Mononuclear cell (primary cell): ENCODE measurements around the gene GGT6. TPM values are rescaled to one million over a fixed set of nuclear protein-coding genes. Genes with fewer than 3 reads are reported as not detected.
"Not testable (repeated sequence)": the region's sequence is repeated elsewhere in the genome, so short reads cannot be mapped to it uniquely, and the experiment has no call there.

Experiments used
- H3K27me3 ChIP-seq: 2 replicates; pipeline ENCODE4 v1.6.0; 2011; ENCODE audit warnings: low read length, control low read depth; ENCODE audit not compliant: insufficient read depth
- H3K4me1 ChIP-seq: 2 replicates; pipeline ENCODE4 v1.5.1; 2011; ENCODE audit warnings: mild to moderate bottlenecking, low read length, control low read depth; ENCODE audit not compliant: insufficient read depth
- H3K4me3 ChIP-seq: 2 replicates; pipeline ENCODE4 v1.5.1; 2011; ENCODE audit warnings: mild to moderate bottlenecking, low read length, moderate library complexity
- H3K9me3 ChIP-seq: 2 replicates; pipeline ENCODE4 v1.5.1; 2011; ENCODE audit warnings: low read depth, mild to moderate bottlenecking, control low read depth, low read length
- total RNA-seq: library from RNA; depleted of rRNA; stranded (reverse); fragments of >200 nt; gene quantifications from one replicate; pipeline ENCODE4 v1.2.3, GENCODE V29; 2012

GGT6 gene
- total RNA-seq, 1 donor = not detected

- H3K4me3 ChIP-seq = no peak overlapping the region
- no peaks in the 10 kb centered on the region for H3K9me3 ChIP-seq
- peaks cover 5% of the 10 kb centered on the region for H3K4me1 ChIP-seq
- no peaks in the 10 kb centered on the region for H3K27me3 ChIP-seq
Measured at GRCh38 chr17:4596636-4597380, 36.4 kb upstream of the GGT6 start.

- not testable (repeated sequence) for H3K4me3 ChIP-seq
Measured at GRCh38 chr17:4595685-4596342, 35.4 kb upstream of the GGT6 start.

GRCh38 chr17:4594931-4595684, 34.7 kb upstream of the GGT6 start:
- no peaks in the 10 kb centered on the region for H3K27me3 ChIP-seq
- no peak overlapping the region for H3K4me3 ChIP-seq
- peaks cover 5% of the 10 kb centered on the region for H3K4me1 ChIP-seq
- no peaks in the 10 kb centered on the region for H3K9me3 ChIP-seq

More at GRCh38 chr17:4595685-4596342, 35.4 kb upstream of the GGT6 start:
- not testable (repeated sequence) for H3K4me1 ChIP-seq, H3K9me3 ChIP-seq, H3K27me3 ChIP-seq

GRCh38 chr17:4594406-4594805, 34.0 kb upstream of the GGT6 start:
- H3K27me3 ChIP-seq = no peaks in the 10 kb centered on the region
- peaks cover 5% of the 10 kb centered on the region for H3K4me1 ChIP-seq
- H3K9me3 ChIP-seq = no peaks in the 10 kb centered on the region
- no peak overlapping the region for H3K4me3 ChIP-seq

GRCh38 chr17:4593021-4593421, 32.6 kb upstream of the GGT6 start:
- H3K4me1 ChIP-seq = peaks cover 5% of the 10 kb centered on the region
- no peak overlapping the region for H3K4me3 ChIP-seq
- no peaks in the 10 kb centered on the region for H3K27me3 ChIP-seq
- no peaks in the 10 kb centered on the region for H3K9me3 ChIP-seq

GRCh38 chr17:4592240-4593005, 32.0 kb upstream of the GGT6 start:
- H3K4me1 ChIP-seq = peaks cover 5% of the 10 kb centered on the region
- no peaks in the 10 kb centered on the region for H3K27me3 ChIP-seq
- H3K4me3 ChIP-seq = no peak overlapping the region
- no peaks in the 10 kb centered on the region for H3K9me3 ChIP-seq

GRCh38 chr17:4591529-4591928, 31.2 kb upstream of the GGT6 start:
- no peaks in the 10 kb centered on the region for H3K27me3 ChIP-seq
- no peaks in the 10 kb centered on the region for H3K9me3 ChIP-seq
- H3K4me1 ChIP-seq = peaks cover 5% of the 10 kb centered on the region
- H3K4me3 ChIP-seq = no peak overlapping the region

GRCh38 chr17:4590981-4591453, 30.6 kb upstream of the GGT6 start:
- Histone ChIP-seq H3K4me1 (peaks cover 5% of the 10 kb centered on the region), H3K27me3 (peaks cover 4% of the 10 kb centered on the region), H3K4me3 (no peak overlapping the region), H3K9me3 (no peaks in the 10 kb centered on the region)

- H3K27me3 ChIP-seq = peaks cover 11% of the 10 kb centered on the region
- not testable (repeated sequence) for H3K4me3 ChIP-seq, H3K4me1 ChIP-seq, H3K9me3 ChIP-seq
Measured at GRCh38 chr17:4590042-4590441, 29.7 kb upstream of the GGT6 start.

- Histone ChIP-seq H3K4me3 (no peak overlapping the region), H3K4me1 (no peaks in the 10 kb centered on the region), H3K27me3 (peaks cover 13% of the 10 kb centered on the region), H3K9me3 (no peaks in the 10 kb centered on the region)
Measured at GRCh38 chr17:4588898-4589625, 28.7 kb upstream of the GGT6 start.

GRCh38 chr17:4588391-4588790, 28.0 kb upstream of the GGT6 start:
- Histone ChIP-seq H3K4me1 (no peaks in the 10 kb centered on the region), H3K9me3 (no peaks in the 10 kb centered on the region), H3K27me3 (peaks cover 20% of the 10 kb centered on the region), H3K4me3 (no peak overlapping the region)

GRCh38 chr17:4587803-4588202, 27.4 kb upstream of the GGT6 start:
- peaks cover 26% of the 10 kb centered on the region for H3K27me3 ChIP-seq
- no peaks in the 10 kb centered on the region for H3K9me3 ChIP-seq
- no peak overlapping the region for H3K4me3 ChIP-seq
- no peaks in the 10 kb centered on the region for H3K4me1 ChIP-seq

- no peaks in the 10 kb centered on the region for H3K4me1 ChIP-seq
- no peak overlapping the region for H3K4me3 ChIP-seq
- H3K27me3 ChIP-seq = peaks cover 26% of the 10 kb centered on the region
- H3K9me3 ChIP-seq = no peaks in the 10 kb centered on the region
Measured at GRCh38 chr17:4587195-4587594, 26.8 kb upstream of the GGT6 start.

- no peak overlapping the region for H3K4me3 ChIP-seq
- H3K9me3 ChIP-seq = no peaks in the 10 kb centered on the region
- H3K4me1 ChIP-seq = no peaks in the 10 kb centered on the region
- H3K27me3 ChIP-seq = peaks cover 26% of the 10 kb centered on the region
Measured at GRCh38 chr17:4586043-4586442, 25.7 kb upstream of the GGT6 start.
